ENCODE data around the gene MEIS2. TPM values are rescaled to one million over a fixed set of nuclear protein-coding genes. Genes with fewer than 3 reads are reported as not detected.

Gene MEIS2
- total RNA-seq, 2 experiments from 2014 or later, result not detected

DNA sequence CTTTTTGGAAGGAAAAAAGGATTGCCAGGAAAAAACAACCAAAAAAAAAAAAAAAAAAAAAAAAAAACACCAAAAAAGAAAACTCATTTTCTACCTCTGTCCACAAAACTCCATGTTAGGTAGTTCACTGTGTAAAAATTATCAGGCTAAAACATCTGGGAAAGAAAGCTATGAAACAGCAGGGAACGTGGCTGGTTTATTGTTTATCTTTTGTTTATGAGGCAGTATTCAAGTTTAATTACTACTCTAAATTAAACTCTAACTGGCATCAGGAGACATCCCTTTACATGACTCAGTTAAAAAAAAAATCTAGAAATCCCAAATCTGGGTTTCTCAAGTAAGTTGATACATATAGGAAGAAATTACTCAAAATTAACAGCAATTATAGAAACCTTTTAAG, 21.8 kb downstream of the MEIS2 start:
- no peak overlapping the region for H3K4me3 Mint-ChIP-seq
- Histone ChIP-seq H3K9me3 (ENCODE audit: control insufficient read depth in 1 of 2, insufficient read depth in 1 of 2, low read length in 2 of 2) (no peaks in the 10 kb centered on the region), H3K36me3 (ENCODE audit: insufficient read depth, low read length) (no peaks in the 10 kb centered on the region), H3K27ac (ENCODE audit: low read depth in 1 of 2, low read length in 2 of 2) (no peak overlapping the region), H3K4me3 (ENCODE audit: low read length) (no peak overlapping the region), H3K27me3 (ENCODE audit: control insufficient read depth in 1 of 2, insufficient read depth in 2 of 2, low read length in 2 of 2) (no peaks in the 10 kb centered on the region), H3K4me1 (ENCODE audit: insufficient read depth, low read length) (no peaks in the 10 kb centered on the region)
- POLR2A ChIA-PET, result no interaction called here
- ATAC-seq (ENCODE audit: poor library complexity) (no peak), DNase-seq (no peak)
- H3K4me1 Mint-ChIP-seq (ENCODE audit: low read depth), result no peaks in the 10 kb centered on the region
- H3K27ac Mint-ChIP-seq, result no peak overlapping the region
- intact Hi-C loops (cut with DNase I, micrococcal nuclease), result no loop called here
- H3K9me3 Mint-ChIP-seq, result no peaks in the 10 kb centered on the region
- H3K36me3 Mint-ChIP-seq (ENCODE audit: low read depth), result no peaks in the 10 kb centered on the region
- H3K27me3 Mint-ChIP-seq, result peaks cover 29% of the 10 kb centered on the region
- CTCF ChIA-PET, result no interaction called here
- TF ChIP-seq, protein P1, sequence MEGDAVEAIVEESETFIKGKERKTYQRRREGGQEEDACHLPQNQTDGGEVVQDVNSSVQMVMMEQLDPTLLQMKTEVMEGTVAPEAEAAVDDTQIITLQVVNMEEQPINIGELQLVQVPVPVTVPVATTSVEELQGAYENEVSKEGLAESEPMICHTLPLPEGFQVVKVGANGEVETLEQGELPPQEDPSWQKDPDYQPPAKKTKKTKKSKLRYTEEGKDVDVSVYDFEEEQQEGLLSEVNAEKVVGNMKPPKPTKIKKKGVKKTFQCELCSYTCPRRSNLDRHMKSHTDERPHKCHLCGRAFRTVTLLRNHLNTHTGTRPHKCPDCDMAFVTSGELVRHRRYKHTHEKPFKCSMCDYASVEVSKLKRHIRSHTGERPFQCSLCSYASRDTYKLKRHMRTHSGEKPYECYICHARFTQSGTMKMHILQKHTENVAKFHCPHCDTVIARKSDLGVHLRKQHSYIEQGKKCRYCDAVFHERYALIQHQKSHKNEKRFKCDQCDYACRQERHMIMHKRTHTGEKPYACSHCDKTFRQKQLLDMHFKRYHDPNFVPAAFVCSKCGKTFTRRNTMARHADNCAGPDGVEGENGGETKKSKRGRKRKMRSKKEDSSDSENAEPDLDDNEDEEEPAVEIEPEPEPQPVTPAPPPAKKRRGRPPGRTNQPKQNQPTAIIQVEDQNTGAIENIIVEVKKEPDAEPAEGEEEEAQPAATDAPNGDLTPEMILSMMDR (IDR thresholded peaks at IDR 0.05), result no peak

DNA sequence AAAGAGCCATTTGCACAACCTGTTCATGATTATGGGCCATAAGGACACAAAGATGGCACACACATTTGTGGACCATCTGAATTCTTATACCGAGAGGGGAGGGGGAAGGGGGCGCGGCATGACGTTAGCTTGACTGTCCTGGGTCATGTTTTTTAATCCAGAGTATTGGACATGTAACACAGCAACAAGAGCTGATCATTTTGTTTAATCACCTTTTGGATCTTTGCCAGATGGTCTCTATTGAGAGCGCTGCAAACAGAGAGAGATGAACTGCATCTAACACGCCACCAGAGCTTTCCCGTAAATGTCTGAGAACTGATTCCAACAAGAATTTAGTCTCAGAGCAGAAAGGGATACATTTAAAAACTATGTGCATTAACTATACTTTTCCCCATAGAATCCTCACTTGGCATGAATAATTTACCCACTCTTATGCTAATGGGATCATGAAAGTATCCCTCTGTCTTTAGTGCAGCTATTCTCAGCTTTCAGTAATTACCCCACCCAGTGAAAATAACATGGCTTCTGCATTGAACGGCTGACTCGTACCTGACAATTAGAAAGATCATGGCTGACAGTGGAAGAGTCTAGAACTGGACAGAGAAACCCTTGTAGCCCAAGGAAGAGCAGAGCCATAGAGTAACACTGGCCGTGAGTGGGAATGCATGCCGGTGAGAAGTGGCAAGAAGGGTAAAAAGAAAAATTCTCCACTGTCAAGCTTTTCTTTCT, 22.6 kb downstream of the MEIS2 start:
- H3K9me3 Mint-ChIP-seq, result no peaks in the 10 kb centered on the region
- H3K27ac Mint-ChIP-seq, result no peak overlapping the region
- H3K4me1 ChIP-seq (ENCODE audit: insufficient read depth, low read length), result no peaks in the 10 kb centered on the region
- H3K27ac ChIP-seq (ENCODE audit: low read depth in 1 of 2, low read length in 2 of 2), result no peak overlapping the region
- DNase-seq, result no peak
- CTCF ChIA-PET, result no interaction called here
- H3K27me3 Mint-ChIP-seq, result peaks cover 29% of the 10 kb centered on the region
- no peaks in the 10 kb centered on the region for H3K4me1 Mint-ChIP-seq (ENCODE audit: low read depth)
- TF ChIP-seq, protein P1 (IDR thresholded peaks at IDR 0.05), result no peak
- no peak overlapping the region for H3K4me3 Mint-ChIP-seq
- H3K9me3 ChIP-seq (ENCODE audit: control insufficient read depth in 1 of 2, insufficient read depth in 1 of 2, low read length in 2 of 2), result no peaks in the 10 kb centered on the region
- H3K4me3 ChIP-seq (ENCODE audit: low read length), result no peak overlapping the region
- POLR2A ChIA-PET, result no interaction called here
- no peaks in the 10 kb centered on the region for H3K36me3 ChIP-seq (ENCODE audit: insufficient read depth, low read length)
- H3K27me3 ChIP-seq (ENCODE audit: control insufficient read depth in 1 of 2, insufficient read depth in 2 of 2, low read length in 2 of 2), result no peaks in the 10 kb centered on the region
- no peak for ATAC-seq (ENCODE audit: poor library complexity)
- intact Hi-C loops (cut with DNase I, micrococcal nuclease), result no loop called here
- no peaks in the 10 kb centered on the region for H3K36me3 Mint-ChIP-seq (ENCODE audit: low read depth)

DNA sequence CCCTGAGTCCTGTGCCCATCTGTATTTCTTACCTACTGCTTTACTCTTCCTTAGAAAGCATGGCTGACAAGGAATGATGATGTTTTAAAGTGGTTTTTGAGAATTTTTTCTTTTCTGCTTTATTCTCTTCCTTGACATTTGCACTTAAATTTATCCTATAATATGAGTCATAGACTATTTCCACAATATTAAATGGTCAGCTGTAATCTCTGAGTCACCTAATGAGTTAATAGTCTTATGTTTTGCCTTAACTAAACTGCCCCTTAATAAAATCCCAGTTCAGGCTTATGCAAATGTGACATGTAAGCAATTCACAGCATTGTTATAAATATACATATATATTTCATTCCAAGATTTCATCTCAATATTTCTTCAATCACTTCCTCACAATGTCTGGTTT, 23.8 kb downstream of the MEIS2 start:
- H3K27ac Mint-ChIP-seq, result no peak overlapping the region
- H3K27me3 ChIP-seq (ENCODE audit: control insufficient read depth in 1 of 2, insufficient read depth in 2 of 2, low read length in 2 of 2), result no peaks in the 10 kb centered on the region
- intact Hi-C loops (cut with DNase I, micrococcal nuclease), result no loop called here
- peaks cover 23% of the 10 kb centered on the region for H3K27me3 Mint-ChIP-seq
- no peak overlapping the region for H3K27ac ChIP-seq (ENCODE audit: low read depth in 1 of 2, low read length in 2 of 2)
- DNase-seq (no peak), ATAC-seq (ENCODE audit: poor library complexity) (no peak)
- CTCF ChIA-PET, result no interaction called here
- no peak overlapping the region for H3K4me3 ChIP-seq (ENCODE audit: low read length)
- no peaks in the 10 kb centered on the region for H3K36me3 Mint-ChIP-seq (ENCODE audit: low read depth)
- no peaks in the 10 kb centered on the region for H3K9me3 Mint-ChIP-seq
- H3K4me1 Mint-ChIP-seq (ENCODE audit: low read depth), result no peaks in the 10 kb centered on the region
- no peak overlapping the region for H3K4me3 Mint-ChIP-seq
- POLR2A ChIA-PET, result no interaction called here
- no peaks in the 10 kb centered on the region for H3K36me3 ChIP-seq (ENCODE audit: insufficient read depth, low read length)
- no peaks in the 10 kb centered on the region for H3K4me1 ChIP-seq (ENCODE audit: insufficient read depth, low read length)
- no peaks in the 10 kb centered on the region for H3K9me3 ChIP-seq (ENCODE audit: control insufficient read depth in 1 of 2, insufficient read depth in 1 of 2, low read length in 2 of 2)
- TF ChIP-seq, protein P1 (IDR thresholded peaks at IDR 0.05), result no peak
